Upper lobe of left lung (tissue), 4 donors: ENCODE data around the gene ZSWIM6.

Source experiments
- POLR2A ChIP-seq, 4 donors: fragments of 450-650 bp; IDR thresholded peaks; one replicate each; pipeline ENCODE4 v1.5.1; 2016 to 2017; ENCODE audit warnings: antibody characterized with exemption in 4 of 4, mild to moderate bottlenecking in 2 of 4
- TF ChIP-seq, protein P1 (sequence below), 6 experiments: fragments of 450-650 bp in 4 of 6; fragments of 200-600 bp in 2 of 6; sonication (generic) in 2 of 6; IDR thresholded peaks; one replicate each; pipeline ENCODE4 v1.5.1; 2016 to 2019; ENCODE audit warnings: antibody characterized with exemption in 6 of 6

DNA sequence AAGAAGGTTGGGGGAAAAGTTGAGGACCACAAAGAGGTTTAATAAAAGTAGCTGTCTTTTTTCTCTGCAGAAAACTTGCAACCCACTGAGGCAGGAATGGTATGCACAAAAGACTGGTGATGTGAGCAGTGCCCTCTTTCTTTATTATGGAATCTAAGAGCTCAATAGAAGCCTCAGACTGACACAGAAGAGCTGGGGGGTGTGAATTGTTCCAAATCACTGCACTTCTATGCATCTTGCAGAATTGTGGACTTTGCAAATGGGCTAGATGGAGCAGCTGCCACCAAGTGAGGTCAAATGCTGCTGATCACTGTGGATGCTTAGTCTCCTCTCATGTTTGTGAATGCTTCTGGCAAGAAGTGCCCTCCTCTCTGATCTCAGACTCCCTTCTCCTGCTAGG lies 227.1 kb downstream of the ZSWIM6 start:
- TF ChIP-seq, protein P1, sequence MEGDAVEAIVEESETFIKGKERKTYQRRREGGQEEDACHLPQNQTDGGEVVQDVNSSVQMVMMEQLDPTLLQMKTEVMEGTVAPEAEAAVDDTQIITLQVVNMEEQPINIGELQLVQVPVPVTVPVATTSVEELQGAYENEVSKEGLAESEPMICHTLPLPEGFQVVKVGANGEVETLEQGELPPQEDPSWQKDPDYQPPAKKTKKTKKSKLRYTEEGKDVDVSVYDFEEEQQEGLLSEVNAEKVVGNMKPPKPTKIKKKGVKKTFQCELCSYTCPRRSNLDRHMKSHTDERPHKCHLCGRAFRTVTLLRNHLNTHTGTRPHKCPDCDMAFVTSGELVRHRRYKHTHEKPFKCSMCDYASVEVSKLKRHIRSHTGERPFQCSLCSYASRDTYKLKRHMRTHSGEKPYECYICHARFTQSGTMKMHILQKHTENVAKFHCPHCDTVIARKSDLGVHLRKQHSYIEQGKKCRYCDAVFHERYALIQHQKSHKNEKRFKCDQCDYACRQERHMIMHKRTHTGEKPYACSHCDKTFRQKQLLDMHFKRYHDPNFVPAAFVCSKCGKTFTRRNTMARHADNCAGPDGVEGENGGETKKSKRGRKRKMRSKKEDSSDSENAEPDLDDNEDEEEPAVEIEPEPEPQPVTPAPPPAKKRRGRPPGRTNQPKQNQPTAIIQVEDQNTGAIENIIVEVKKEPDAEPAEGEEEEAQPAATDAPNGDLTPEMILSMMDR (IDR thresholded peaks at IDR 0.05) = no peak
- TF ChIP-seq POLR2A (IDR thresholded peaks at IDR 0.05) = no peak
